Stimulated activated CD4-positive, alpha-beta T cell treated with anti-CD3 and anti-CD28 coated beads, Interleukin-15, amount 100 ng/mL, for 1 hour (primary cell): ENCODE results near the gene WDR41.
"Not testable (repeated sequence)": the region's sequence is repeated elsewhere in the genome, so short reads cannot be mapped to it uniquely, and the experiment has no call there.

Experiments
- DNase-seq, 2 donors: peaks; one replicate each; pipeline ENCODE4 v3.0.0-alpha.2; 2020; ENCODE audit warnings: low read depth in 1 of 2, low spot score in 1 of 2

Gene WDR41

GRCh38 chr5:77409870-77410621, 82.1 kb downstream of the WDR41 start:
- no peak for DNase-seq

- no peak for DNase-seq
Observed at GRCh38 chr5:77407152-77407551, 85.0 kb downstream of the WDR41 start.

DNA sequence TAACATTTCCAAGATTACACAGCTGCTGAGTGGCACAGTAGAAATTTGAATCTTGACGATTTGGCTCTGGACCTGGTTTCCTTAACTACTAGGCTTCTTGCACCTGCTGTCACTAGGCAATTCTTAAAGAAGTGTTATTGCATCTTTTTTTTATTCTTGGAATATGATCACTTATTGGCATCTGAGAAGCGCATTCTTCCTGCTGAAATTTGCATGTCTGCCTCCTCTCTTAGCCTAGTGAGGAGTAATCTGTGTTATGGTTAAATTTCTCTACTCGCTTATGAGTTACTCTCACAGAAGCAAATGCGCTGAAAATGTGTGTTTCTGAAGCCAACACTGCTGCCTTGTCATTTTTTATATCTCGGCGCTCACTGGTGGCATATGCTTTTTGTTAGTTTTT, 89.3 kb downstream of the WDR41 start:
- DNase-seq, result no peak

DNA sequence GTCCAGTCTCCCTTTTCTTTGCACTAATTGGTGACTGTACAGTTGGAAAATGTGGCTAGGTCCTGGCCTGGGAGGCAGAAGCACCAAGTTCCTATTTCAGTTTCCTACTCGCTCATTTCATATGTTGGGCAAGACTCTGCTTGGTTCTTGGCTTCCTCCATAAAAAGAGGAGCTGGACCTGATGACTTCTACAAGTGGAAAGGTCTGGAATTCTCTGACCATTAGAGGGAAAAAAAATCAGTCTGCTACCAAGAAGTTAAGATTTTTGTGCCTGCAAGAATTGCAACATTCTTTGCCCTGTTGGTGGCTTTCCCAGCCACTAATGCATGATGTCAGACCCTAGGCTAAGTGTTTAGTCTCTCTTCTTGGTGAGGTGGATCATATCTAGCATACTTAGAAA, 91.5 kb downstream of the WDR41 start:
- DNase-seq, result no peak

GRCh38 chr5:77398896-77399295, 93.2 kb downstream of the WDR41 start:
- DNase-seq, result no peak

DNA sequence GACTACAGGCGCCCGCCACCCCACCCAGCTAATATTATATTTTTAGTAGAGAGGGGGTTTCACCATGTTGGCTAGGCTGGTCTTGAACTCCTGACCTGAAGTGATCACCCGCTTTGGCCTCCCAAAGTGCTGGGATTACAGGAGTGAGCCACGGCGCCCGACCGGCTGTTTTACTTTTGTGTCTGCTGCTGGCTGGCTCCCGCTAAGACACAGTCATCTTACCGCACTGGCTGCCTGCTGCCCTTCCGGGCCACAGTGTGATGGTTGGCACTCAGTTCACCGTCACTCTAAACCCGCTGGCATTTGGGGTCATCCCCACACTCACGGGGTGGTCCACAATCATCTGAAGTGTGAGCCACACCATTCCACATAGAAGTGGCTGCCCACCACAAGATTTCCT, 93.7 kb downstream of the WDR41 start:
- DNase-seq, result no peak

DNA sequence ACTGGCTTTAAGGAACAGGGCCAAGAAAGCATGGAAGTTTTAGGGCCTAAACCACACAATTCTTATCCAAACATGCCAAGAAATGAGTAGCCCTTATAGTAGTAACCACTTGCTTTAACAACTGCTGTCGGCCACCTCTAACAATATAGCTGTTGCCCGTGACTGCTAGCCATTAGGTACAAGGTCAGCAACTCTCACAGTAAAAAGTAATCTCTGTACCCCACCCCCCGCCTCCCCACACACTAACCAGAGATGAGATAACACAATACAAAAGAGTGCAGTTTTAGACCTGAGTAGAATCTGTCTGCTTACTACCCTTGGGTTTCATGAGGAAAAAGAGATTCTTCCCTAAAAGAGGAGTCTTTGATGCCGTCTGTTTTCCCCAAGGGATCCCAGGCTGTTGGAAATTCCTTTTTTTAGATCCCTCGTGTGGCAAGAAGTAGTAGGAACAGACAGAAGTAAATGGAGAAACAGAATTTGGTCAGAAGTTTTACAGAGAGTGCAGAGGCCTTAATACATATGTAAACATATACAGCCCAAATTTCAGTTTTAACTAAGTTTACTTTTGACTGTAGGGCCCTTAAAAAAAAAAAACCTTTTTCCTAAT, 94.3 kb downstream of the WDR41 start:
- DNase-seq, result no peak

- no peak for DNase-seq
Observed at GRCh38 chr5:77396017-77396416, 96.1 kb downstream of the WDR41 start.

- DNase-seq, result no peak
Observed at GRCh38 chr5:77394064-77394715, 97.9 kb downstream of the WDR41 start.

GRCh38 chr5:77391240-77391765, 100.8 kb downstream of the WDR41 start:
- no peak for DNase-seq

DNA sequence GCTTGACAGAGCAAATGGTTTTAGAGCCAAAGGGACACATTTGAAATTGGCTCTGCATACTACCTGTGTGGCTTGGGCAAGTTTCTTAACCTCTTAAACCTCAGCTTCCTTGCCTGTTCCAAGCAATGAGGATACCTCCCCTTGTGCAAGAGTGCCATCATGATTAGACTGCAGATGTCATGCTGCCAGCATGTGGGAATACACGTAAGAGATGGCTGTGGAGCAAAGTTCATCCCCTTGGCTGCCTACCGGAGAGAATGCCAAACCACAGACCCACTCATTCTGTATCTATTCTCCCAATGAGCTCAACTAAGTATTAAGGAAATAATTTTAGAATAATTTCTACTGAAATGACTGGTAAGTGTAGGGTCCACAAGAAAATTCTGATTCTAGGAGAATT, 101.3 kb downstream of the WDR41 start:
- DNase-seq, result no peak

GRCh38 chr5:77390221-77390620, 101.9 kb downstream of the WDR41 start:
- no peak for DNase-seq

- no peak for DNase-seq
Observed at GRCh38 chr5:77389746-77390145, 102.4 kb downstream of the WDR41 start.

DNA sequence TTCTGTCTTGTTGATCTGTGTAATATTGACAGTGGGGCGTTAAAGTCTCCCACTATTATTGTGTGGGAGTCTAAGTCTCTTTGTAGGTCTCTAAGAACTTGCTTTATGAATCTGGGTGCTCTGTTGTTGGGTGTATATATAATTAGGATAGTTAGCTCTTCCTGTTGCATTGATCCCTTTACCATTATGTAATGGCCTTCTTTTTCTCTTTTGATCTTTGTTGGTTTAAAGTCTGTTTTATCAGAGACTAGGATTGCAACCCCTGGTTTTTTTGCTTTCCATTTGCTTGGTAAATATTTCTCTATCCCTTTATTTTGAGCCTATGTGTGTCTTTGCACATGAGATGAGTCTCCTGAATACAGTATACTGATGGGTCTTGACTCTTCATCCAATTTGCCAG, 105.8 kb downstream of the WDR41 start:
- DNase-seq, result not testable (repeated sequence)

DNA sequence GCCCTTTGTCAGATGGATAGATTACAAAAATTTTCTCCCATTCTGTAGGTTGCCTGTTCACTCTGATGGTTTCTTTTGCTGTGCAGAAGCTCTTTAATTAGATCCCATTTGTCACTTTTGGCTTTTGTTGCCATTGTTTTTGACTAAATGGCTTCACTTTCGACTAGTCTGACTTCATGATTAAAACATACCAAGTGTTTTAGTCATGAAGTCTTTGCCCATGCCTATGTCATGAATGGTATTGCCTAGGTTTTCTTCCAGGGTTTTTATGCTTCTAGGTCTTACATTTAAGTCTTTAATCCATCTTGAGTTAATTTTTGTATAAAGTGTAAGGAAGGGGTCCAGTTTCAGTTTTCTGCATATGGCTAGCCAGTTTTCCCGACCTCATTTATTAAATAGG, 108.8 kb downstream of the WDR41 start:
- not testable (repeated sequence) for DNase-seq
